HG02678 (cell line): ENCODE measurements around the gene TEX13D.

ENCODE experiments used
- ATAC-seq: cut with Tn5 transposase; IDR thresholded peaks from one replicate; pipeline ENCODE4 v1.9.1; 2021; ENCODE audit warnings: mild to moderate bottlenecking, moderate library complexity; ENCODE audit not compliant: unreplicated experiment

The TEX13D gene

DNA sequence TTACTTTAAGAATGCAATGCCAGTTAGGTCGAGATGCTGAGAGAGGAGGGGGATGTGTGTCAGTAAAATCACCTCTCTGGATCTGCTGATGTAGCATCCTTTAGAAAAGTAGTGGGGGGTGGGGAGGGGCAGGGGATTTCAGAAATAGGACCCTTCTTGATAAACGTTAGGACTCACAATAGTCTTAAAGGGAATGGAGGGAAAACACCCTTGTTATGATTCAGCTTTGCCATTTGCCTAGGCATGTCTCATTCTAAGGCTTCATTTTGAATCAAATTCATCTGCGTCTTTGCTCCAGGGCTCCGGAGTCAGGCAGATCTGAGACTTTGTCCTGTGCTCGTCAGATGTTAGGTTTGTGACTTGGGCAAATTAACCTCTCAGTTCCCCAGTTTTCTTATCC lies 14.8 kb downstream of the TEX13D start:
- no peak for ATAC-seq

DNA sequence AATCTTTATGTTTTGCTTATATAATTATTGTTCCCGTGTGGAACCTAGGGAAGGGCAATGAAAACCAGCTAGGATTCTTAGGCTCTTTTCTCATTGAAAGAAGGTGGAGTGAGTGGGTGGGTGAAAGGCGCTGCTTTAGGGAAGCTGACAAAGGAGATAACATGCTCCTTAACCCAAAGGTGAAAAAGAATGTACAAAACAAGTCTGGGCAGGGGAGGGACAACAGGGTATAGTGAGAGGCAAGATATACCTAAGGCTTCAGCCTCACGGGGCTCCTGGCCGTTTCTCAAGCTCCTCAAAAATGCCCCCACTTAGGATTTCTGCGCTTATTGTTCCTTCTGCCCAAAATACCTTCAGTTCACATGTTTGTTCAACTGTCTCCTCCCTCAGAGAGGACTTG lies 15.7 kb downstream of the TEX13D start:
- ATAC-seq = no peak

DNA sequence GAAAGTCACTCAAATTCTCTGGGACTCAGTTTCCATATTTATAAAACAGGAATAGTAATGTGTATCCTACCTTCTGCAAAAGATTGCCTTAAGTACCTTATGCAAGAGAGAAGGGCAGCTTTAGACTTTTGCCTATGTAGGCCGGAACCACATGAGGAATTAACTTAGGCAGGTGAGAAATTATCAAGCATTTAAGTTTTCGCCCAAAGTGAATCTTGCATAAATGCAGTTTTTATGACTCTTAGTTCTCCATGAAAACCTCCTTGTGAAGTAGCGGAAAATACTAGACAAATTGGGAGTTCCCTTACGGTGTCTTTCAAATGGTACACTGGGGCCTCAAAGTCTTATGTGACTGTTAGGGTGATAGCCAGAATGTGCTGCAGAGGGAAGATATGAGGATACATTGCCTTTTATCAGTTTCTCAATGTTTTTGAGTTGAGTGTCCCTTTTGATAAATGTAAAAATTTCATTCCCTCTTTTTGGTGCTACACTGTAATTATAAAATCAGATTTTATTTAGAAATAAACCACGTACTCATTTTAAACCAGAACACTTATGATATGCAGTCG lies 16.5 kb downstream of the TEX13D start:
- ATAC-seq = no peak

DNA sequence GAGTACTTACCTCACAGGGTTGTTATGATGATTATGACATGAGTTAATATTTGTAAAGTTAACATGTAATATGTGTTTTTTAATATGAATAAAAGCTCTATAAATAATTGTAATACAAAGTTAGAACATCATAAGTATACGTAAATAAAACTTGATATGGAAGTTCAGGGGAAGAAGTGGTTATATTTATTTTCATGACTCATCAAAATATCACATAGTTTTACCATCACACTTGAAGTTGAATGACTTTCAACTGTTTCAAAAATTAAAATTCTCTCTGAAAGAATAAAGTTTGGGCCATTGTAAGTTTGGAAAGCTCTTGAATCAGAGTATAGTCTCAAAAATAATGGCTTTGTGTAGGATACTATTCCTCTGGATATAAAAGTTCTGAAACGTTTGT lies 22.2 kb downstream of the TEX13D start:
- no peak for ATAC-seq

DNA sequence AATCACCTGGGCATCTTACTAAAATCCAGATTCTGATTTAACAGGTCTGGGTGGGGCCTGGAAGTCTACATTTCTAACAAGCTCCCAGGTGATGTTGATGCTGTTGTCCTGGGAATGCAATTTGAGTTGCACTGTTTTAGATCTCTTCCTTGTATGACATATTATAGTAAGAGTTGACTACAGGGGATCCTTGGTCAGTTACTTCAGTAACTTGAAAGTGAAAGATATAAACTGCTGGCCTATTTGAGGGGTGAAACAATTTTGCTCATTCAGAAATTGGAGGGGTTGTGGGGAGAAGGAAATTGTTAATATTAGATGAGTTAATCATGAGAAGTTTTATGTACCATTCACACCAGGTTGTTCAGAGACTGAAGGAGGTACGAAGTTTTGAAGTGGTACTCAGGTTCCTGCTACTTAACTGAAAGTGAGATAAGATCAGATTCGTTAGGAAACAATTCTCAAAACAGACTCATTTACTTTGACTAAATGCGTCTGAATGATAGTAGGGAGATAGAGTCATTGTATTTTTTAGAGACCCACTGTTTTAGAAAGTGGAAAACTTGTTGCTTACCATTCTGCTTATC lies 26.4 kb downstream of the TEX13D start:
- peak; percentile 50 for ATAC-seq

DNA sequence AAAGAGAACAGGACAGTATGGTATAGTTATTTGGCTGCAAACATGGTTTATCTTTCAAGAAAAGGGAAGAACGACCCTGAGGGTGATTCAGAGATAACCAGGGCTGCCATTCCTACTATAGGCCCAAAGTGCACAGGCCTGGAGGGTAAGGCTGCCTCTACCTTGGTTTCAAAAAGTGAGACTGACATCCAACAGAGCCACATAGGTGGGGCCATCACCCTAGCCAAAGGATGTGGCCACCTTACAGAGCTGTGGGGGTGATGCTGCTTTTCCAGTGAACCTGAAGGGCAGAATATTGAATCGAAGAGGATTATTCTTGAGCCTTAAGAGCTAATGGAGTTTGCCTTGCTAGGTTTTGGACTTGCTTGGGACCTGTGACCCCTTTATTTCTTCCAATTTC lies 29.6 kb downstream of the TEX13D start:
- no peak for ATAC-seq

DNA sequence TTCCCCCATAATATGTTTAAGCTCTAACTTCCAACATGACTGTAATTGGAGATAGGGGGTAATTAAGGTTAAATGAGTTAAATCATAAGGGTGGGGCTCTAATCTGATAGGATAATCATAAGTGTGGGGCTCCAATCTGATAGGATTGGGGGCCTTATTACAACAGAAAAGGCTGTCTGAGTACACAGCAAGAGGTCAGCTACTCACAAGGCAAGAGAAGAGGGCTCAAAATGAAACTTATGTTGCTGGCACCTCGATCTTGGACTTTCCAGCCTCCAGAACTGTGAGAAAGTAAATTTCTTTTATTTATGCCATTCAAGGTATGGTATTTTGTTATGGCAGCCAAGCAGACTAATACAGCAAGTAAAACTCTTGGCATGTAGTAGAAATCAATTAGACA lies 30.3 kb downstream of the TEX13D start:
- ATAC-seq = no peak

DNA sequence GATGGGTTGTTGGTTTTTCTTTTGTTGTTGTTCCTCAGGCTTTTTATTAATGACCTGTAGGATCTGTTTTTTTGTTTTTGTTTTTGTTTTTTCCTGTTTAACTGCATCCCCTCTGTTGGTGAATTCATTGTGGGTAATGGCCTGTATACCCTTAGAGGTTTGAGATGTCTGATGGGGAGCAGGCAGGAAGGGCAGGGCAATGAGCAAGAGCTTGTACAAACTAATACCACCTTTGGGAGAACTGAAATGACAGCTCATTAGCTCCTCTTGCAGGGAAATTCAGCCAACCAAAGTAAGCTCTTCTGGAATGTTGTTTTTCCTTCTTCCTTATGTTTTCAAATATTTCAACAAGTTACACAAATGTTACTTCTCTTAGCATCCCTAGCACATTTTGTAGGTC lies 37.3 kb downstream of the TEX13D start:
- ATAC-seq = no peak

DNA sequence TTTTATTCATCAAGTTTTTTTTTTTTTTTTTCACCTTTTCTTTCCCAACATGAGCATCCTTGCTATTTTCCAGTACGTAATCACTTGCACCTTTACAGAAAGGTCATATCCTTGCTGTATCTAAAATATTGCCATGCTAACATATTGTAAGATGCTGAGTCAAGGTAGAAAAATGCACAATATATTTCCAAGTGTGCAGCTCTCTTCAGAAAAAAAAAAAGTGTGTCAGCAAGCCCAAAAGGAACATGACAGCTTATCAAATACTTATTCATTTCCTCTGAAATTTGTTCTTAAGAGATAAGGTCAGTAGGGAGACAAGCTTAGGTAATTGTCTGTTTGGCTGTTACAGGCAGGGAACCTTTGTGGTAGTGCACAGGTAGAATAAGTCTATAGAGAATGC lies 40.9 kb downstream of the TEX13D start:
- ATAC-seq = no peak

DNA sequence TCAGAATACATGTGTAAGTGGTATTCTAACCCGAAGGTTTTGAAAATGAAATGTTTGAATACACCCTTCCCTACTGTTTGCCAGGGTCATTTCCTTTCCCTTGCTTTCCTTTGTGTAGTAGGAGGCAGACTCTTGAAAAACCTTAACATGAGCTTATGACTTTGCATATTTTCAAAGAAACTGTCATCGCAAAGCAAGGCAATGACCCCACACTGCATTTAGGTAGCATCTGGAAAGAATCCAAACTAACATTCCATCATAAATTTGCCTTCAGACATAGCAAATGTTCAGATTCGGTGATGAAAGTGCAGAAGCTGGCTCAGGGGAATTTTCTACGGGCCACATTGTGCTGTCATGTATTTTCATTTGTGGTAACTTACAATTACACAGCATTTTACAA lies 46.2 kb downstream of the TEX13D start:
- no peak for ATAC-seq

DNA sequence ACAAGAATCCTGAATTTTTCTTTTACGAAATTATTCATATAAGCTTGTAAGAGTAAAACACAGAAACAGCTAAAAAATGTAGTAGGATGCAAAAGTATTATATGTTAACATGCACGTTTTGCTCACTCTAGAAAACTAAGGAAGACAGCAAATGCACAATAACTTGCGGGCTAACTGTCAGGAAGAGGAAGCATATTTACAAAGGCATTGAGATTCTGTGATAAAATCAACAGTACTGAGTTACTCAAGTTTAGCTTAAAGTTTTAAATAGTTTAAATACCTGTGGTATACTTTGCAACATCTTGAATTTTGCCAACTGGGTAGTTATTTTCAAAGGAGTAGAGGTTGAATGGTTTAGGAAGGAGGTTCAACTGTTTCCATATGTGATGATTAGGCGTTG lies 50.9 kb downstream of the TEX13D start:
- no peak for ATAC-seq

DNA sequence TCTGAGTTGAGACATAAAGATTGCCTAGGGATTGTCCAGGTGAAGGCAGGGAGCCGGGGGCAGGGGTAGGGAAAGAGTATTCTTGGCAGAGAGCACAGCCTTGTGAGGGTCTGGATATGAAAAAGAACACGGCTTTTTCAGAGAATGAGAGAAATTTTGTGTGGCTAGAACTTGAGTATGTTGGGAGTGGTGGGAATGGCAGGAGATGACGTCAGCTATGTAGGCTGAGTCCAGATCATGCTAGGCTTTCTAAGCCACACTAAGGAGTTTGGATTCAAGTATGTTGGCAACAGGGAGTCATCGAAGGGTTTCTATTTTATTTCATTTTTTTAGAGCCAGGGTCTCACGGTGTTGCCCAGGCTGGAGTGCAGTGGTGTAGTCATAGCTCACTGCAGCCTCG lies 53.9 kb downstream of the TEX13D start:
- no peak for ATAC-seq
